ENCODE measurements around the gene ZMAT2. TPM values are rescaled to one million over a fixed set of nuclear protein-coding genes. Genes with fewer than 3 reads are reported as not detected.
A peak's percentile ranks its signal among the peaks of the same experiment; 100 is the strongest.
"Not testable (repeated sequence)": the region's sequence is repeated elsewhere in the genome, so short reads cannot be mapped to it uniquely, and the experiment has no call there.

ZMAT2 gene
- total RNA-seq, 1 donor from 2014 or later = 49.8 TPM

DNA sequence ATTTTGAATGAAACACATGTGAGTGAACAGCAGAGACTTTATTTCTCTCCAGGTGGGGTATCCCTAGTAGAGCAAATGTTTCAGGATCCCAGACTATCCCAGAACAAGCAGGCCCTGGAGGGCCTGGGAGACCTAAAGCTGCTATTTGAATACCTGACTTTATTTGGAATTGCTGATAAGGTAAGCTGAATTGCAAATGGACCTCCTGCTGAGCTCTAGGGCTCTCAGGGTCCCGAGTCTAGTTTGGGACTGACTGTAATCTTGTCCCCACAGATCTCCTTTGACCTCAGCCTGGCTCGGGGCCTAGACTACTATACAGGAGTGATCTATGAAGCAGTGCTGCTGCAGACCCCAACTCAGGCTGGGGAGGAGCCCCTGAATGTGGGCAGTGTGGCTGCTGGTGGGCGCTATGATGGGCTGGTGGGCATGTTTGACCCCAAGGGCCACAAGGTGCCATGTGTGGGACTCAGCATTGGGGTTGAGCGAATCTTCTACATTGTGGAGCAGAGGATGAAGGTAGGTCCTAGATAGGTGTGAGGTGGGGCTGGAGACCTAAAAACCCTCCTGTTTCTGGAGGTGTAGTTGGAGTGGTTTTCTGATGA, 3.3 kb upstream of the ZMAT2 start:
- no peaks in the 10 kb centered on the region for H3K27me3 Mint-ChIP-seq (ENCODE audit: low read depth)
- peaks cover 31% of the 10 kb centered on the region for H3K4me1 Mint-ChIP-seq
- DNase-seq (ENCODE audit: low spot score in 2 of 2, unreplicated experiment in 2 of 2) = no peak
- no peak overlapping the region for H3K27ac Mint-ChIP-seq
- H3K4me3 Mint-ChIP-seq = no peak overlapping the region
- no peaks in the 10 kb centered on the region for H3K9me3 Mint-ChIP-seq
- peaks cover 37% of the 10 kb centered on the region for H3K36me3 Mint-ChIP-seq
- TF ChIP-seq, protein P1, sequence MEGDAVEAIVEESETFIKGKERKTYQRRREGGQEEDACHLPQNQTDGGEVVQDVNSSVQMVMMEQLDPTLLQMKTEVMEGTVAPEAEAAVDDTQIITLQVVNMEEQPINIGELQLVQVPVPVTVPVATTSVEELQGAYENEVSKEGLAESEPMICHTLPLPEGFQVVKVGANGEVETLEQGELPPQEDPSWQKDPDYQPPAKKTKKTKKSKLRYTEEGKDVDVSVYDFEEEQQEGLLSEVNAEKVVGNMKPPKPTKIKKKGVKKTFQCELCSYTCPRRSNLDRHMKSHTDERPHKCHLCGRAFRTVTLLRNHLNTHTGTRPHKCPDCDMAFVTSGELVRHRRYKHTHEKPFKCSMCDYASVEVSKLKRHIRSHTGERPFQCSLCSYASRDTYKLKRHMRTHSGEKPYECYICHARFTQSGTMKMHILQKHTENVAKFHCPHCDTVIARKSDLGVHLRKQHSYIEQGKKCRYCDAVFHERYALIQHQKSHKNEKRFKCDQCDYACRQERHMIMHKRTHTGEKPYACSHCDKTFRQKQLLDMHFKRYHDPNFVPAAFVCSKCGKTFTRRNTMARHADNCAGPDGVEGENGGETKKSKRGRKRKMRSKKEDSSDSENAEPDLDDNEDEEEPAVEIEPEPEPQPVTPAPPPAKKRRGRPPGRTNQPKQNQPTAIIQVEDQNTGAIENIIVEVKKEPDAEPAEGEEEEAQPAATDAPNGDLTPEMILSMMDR (IDR thresholded peaks at IDR 0.05; ENCODE audit: unreplicated experiment) = no peak

DNA sequence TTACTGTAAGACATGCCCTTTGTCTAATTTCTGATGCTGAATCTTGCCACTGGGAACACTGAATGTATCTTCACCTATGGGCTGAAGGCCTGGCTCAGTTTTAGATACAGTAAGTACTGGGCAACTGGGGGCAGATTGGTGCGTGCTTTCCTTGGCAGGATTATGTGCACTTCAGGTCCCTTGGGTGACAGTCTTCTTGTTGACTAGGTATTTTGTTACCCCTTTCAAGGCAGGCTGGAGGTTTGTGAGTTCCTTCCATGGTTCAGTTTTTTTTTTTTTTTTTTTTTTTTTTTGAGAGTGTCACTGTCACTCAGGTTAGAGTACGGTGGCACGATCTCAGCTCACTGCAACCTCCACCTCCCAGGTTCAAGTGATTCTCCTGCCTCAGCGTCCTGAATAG, 7.6 kb downstream of the ZMAT2 start:
- Mint-ChIP-seq H3K36me3 (peaks cover 24% of the 10 kb centered on the region), H3K4me1 (peaks cover 9% of the 10 kb centered on the region), H3K27me3 (ENCODE audit: low read depth) (no peaks in the 10 kb centered on the region), H3K4me3 (no peak overlapping the region), H3K27ac (peak overlapping the region; percentile 4), H3K9me3 (no peaks in the 10 kb centered on the region)
- DNase-seq (ENCODE audit: low spot score in 2 of 2, unreplicated experiment in 2 of 2) = no peak
- TF ChIP-seq, protein P1 (IDR thresholded peaks at IDR 0.05; ENCODE audit: unreplicated experiment) = no peak

DNA sequence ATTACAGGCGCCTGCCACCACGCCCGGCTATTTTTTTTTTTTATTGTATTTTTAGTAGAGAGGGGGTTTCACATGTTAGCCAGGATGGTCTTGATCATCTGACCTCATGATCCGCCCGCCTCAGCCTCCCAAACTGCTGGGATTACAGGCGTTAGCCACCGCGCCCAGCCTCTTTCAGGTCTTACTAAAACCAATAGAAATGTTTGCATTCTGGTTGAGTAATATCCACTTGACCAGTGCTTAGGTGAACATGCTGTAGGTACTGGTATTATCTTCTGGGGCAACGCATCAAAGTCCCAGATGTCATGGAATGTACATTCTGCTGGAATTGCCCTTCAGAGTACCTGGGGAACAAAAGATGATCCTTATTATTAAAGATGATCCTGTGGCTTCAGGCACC, 8.5 kb downstream of the ZMAT2 start:
- not testable (repeated sequence) for DNase-seq (ENCODE audit: low spot score in 2 of 2, unreplicated experiment in 2 of 2); H3K4me3 Mint-ChIP-seq; H3K27me3 Mint-ChIP-seq (ENCODE audit: low read depth); H3K27ac Mint-ChIP-seq; H3K4me1 Mint-ChIP-seq; H3K9me3 Mint-ChIP-seq
- H3K36me3 Mint-ChIP-seq = peaks cover 20% of the 10 kb centered on the region

DNA sequence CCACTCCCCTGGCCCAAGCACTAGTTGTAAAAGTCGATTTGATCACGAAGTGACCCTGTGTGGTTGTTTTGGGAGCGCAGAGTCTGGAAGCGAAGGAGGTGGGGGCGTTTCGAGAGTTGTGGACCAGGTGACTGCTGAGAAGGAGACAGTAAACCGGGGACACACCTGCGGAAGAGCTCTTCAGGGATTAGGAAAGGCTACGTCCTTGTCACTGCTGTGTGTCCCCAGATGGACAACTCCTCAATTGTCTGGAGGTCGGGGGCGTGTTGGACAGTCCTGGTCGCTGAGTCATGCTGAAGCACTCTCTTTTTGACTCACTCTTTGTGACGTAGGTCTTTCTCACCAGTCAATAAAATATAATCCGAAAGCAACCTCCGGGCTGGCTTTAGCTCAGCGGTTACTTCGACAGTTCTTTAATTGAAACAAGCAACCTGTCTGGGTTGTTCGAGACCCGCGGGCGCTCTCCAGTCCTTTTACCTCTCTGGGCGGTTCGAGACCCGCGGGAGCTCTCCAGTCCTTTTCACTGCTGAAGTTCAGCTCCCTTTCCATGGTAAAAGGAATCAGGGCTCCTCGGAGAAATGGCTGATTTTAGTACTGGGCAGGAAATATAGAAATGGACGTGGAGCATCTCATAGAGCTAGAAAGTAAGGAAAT, 10.8 kb downstream of the ZMAT2 start:
- peak; percentile 59 to 83 for DNase-seq (ENCODE audit: low spot score in 2 of 2, unreplicated experiment in 2 of 2)
- H3K36me3 Mint-ChIP-seq = peaks cover 5% of the 10 kb centered on the region
- H3K27ac Mint-ChIP-seq = peak overlapping the region; percentile 97
- H3K4me1 Mint-ChIP-seq = peaks cover 9% of the 10 kb centered on the region
- H3K9me3 Mint-ChIP-seq = no peaks in the 10 kb centered on the region
- TF ChIP-seq, protein P1 (IDR thresholded peaks at IDR 0.05; ENCODE audit: unreplicated experiment) = no peak
- H3K27me3 Mint-ChIP-seq (ENCODE audit: low read depth) = no peaks in the 10 kb centered on the region
- peak overlapping the region; percentile 83 for H3K4me3 Mint-ChIP-seq

DNA sequence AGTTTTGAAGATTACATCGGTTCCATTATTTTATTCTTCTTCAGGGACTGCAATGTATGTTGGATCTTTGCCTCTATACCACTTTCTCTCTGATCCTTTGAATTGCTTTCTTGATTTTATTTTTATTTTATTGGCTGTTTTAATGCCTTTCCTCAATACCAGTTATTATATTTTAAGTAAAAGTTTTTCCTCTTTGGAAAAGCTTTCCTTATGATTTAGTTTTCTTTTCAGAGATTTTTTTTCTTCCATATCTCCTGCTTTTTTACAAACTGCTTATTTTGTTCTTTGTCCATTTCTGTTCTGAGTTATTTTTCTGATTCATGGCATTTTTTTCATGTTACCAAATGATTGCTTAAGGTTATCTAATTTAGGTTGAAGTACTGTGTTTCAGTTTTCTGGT, 11.5 kb downstream of the ZMAT2 start:
- no peaks in the 10 kb centered on the region for H3K9me3 Mint-ChIP-seq
- TF ChIP-seq, protein P1 (IDR thresholded peaks at IDR 0.05; ENCODE audit: unreplicated experiment) = no peak

DNA sequence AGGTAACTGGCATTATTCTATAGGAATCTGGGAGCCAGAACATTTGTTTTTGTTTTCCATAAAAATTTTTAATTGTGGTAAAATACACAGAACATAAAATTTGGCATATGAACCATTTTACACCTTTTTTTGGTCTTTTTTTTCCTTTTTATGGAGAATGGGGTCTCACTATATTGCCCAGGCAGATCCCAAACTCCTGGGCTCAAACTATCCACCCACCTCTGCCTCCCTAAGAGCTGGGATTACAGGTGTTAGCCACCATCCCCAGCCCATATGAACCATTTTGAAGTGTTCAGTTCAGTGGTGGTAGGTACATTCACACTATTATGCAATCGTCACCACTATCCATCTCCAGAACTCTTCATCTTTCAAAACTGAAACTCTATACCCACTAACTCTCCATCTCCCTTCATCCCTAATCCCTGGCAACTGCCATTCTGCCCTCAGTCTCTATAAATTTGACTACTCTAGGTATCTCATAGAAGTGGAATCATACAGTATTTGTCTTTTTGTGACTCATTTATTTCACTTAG, 13.4 kb downstream of the ZMAT2 start:
- DNase-seq (ENCODE audit: low spot score in 2 of 2, unreplicated experiment in 2 of 2) = no peak
- H3K27me3 Mint-ChIP-seq (ENCODE audit: low read depth) = no peaks in the 10 kb centered on the region
- peaks cover 9% of the 10 kb centered on the region for H3K4me1 Mint-ChIP-seq
- no peaks in the 10 kb centered on the region for H3K9me3 Mint-ChIP-seq
- TF ChIP-seq, protein P1 (IDR thresholded peaks at IDR 0.05; ENCODE audit: unreplicated experiment) = no peak
- H3K4me3 Mint-ChIP-seq = no peak overlapping the region
- no peak overlapping the region for H3K27ac Mint-ChIP-seq
- no peaks in the 10 kb centered on the region for H3K36me3 Mint-ChIP-seq

More for the DNA sequence above, 11.5 kb downstream of the ZMAT2 start:
- Mint-ChIP-seq H3K4me3 (peak overlapping the region; percentile 83), H3K27ac (no peak overlapping the region), H3K4me1 (peaks cover 9% of the 10 kb centered on the region), H3K27me3 (ENCODE audit: low read depth) (no peaks in the 10 kb centered on the region), H3K36me3 (no peaks in the 10 kb centered on the region)
- no peak for DNase-seq (ENCODE audit: low spot score in 2 of 2, unreplicated experiment in 2 of 2)

DNA sequence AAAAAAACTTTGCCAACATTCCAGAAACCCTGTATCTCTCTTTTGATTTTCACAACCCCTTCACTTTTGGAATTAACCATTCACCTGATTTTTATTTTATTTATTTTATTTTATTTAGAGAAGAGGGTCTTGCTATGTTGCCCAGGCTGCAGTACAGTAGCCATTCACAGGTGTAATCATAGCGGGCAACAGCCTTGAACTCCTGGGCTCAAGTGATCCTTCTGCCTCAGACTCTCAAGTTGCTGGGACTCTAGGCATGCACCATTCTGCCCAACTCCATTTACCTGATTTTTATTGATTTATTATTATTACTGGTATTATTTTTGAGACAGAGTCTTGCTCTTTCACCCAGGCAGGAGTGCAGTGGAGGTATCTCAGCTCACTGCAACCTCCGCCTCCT, 16.0 kb downstream of the ZMAT2 start:
- not testable (repeated sequence) for H3K4me3 Mint-ChIP-seq, H3K36me3 Mint-ChIP-seq, H3K4me1 Mint-ChIP-seq

More for the DNA sequence above, 16.0 kb downstream of the ZMAT2 start:
- not testable (repeated sequence) for H3K27me3 Mint-ChIP-seq (ENCODE audit: low read depth); H3K27ac Mint-ChIP-seq; H3K9me3 Mint-ChIP-seq; DNase-seq (ENCODE audit: low spot score in 2 of 2, unreplicated experiment in 2 of 2)
